Activated effector memory CD4-positive, alpha-beta T cell treated with anti-CD3 and anti-CD28 coated beads, Interleukin-2, amount 50 U/mL, for 16 hours (primary cell): Measurements from ENCODE around the gene EGFR.

Source experiments
- DNase-seq: peaks from one replicate; pipeline ENCODE4 v3.0.0-alpha.2; 2020

EGFR gene

DNA sequence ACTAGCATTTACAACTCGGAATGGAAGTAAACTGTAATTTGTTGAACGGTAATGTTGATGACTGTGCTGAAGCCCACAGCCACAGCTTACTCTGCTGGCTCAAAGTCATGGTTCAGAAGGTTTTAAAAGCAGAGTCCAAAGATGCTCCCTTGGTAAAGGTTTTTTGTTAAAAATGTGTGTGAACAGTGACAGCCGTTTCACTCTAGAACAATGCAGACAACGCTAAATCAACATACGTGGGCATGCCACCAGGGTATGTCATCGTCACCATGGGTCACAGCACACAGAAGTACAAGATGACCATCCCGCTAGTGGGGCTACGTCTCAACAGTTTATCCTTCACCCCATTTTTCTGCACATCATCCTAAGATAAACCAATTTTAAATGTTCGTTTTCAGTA is 239.8 kb downstream of the EGFR start:
- DNase-seq, result peak; percentile 12

DNA sequence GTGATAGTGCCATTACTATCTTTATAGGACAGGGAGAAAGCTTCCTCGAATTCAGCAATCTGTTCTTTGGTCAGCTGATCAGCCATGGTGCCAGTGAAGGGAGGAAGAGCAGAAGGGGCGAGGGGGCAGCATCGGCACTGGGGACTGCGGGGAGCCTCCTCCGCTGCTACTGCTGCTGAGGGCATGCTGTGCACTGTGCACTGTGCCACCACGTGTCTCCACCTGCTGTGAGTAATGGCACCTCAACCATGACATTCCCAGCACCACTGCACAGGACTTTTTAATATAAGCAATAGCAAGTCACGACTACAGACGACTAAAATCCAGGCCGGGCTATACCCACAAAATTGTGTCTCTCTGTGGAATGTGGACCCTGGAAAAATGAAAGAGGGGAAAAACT is 241.4 kb downstream of the EGFR start:
- DNase-seq, result peak; percentile 5

DNA sequence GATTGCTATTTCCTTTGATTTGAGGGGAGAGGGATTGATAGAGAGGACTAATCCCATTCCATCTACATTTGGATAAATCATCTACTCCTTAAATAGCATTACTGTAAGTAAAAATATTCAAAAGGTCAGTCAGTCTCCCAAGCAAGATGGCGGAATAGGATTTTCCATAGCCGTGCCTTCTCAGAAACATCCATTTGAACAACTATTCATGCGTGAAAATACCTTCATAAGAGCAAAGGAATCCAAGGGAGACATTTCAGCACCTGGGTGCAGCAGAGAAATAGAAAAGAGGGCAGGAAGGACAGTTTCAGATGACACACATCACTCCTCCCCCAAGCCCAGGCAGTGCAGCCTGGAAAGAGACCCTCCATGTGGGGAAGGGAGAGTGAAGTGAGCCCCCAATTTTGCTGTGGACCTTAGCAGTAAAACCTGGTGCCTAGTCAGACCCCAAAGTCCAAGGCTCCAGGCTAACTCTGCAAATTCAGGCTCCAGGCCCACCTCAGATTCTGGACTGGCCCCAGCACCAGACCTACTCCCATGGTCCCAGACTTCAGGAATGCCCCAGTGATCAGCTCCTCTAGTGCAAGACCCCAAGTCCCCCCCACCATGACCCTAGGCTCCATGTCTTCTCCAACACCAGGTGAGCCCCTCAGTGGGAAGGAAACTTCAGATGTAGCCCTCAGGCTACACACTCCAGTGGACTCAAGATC is 242.0 kb downstream of the EGFR start:
- no peak for DNase-seq
